Neuron (in vitro differentiated cells): ENCODE data around the gene PLEKHB2.
"Not testable (repeated sequence)": the region's sequence is repeated elsewhere in the genome, so short reads cannot be mapped to it uniquely, and the experiment has no call there.

Experiments used
- H2AFZ ChIP-seq: one replicate; pipeline ENCODE4 v1.6.1; 2013; ENCODE audit warnings: low read depth, mild to moderate bottlenecking, inconsistent platforms, low read length, moderate library complexity
- H3K27me3 ChIP-seq: one replicate; pipeline ENCODE4 v1.6.1; 2013; ENCODE audit warnings: low read length; ENCODE audit not compliant: insufficient read depth
- H3K36me3 ChIP-seq: one replicate; pipeline ENCODE4 v1.6.1; 2013; ENCODE audit warnings: low read length; ENCODE audit not compliant: insufficient read depth
- H3K4me1 ChIP-seq: one replicate; pipeline ENCODE4 v1.6.1; 2013; ENCODE audit warnings: low read length; ENCODE audit not compliant: insufficient read depth
- H3K4me3 ChIP-seq: 2 replicates; pipeline ENCODE4 v1.5.1; 2013; ENCODE audit warnings: mild to moderate bottlenecking, low read length, moderate library complexity
- H3K9me3 ChIP-seq: one replicate; pipeline ENCODE4 v1.6.1; 2013; ENCODE audit warnings: low read length

PLEKHB2 gene

DNA sequence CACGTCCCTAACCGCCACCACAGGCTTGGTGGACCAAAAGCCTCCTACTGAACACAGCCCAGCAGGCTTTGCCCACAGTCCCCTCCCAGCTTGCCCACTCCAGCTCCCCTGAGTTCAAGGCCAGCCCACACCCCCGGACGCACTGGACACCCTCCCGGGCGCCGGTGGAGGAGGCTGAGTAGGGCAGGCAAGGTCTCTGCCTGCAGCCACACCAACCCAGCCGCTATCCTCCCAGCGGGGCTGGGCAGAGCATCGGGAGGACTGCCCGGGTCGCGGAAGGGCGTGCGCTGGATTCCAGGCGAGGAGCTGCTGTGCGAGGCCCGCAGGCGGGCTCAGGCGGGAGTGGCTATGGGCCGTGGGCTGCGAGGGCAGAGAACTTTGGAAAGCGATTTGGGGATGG is 49.5 kb downstream of the PLEKHB2 start:
- Histone ChIP-seq H3K9me3 (no peaks in the 10 kb centered on the region), H3K4me1 (peaks cover 3% of the 10 kb centered on the region), H3K36me3 (peaks cover 3% of the 10 kb centered on the region), H3K4me3 (no peak overlapping the region), H3K27me3 (no peaks in the 10 kb centered on the region), H2AFZ (no peak overlapping the region)

- no peaks in the 10 kb centered on the region for H3K9me3 ChIP-seq
- no peak overlapping the region for H3K4me3 ChIP-seq
- peaks cover 3% of the 10 kb centered on the region for H3K4me1 ChIP-seq
- no peaks in the 10 kb centered on the region for H3K27me3 ChIP-seq
- no peaks in the 10 kb centered on the region for H3K36me3 ChIP-seq
- no peak overlapping the region for H2AFZ ChIP-seq
These were observed 50.2 kb downstream of the PLEKHB2 start for GRCh38 chr2:131155208-131155855.

- Histone ChIP-seq H3K4me3 (no peak overlapping the region), H3K9me3 (no peaks in the 10 kb centered on the region), H3K4me1 (peaks cover 3% of the 10 kb centered on the region), H3K36me3 (no peaks in the 10 kb centered on the region), H3K27me3 (no peaks in the 10 kb centered on the region), H2AFZ (no peak overlapping the region)
These were observed 51.5 kb downstream of the PLEKHB2 start for GRCh38 chr2:131156452-131157149.

DNA sequence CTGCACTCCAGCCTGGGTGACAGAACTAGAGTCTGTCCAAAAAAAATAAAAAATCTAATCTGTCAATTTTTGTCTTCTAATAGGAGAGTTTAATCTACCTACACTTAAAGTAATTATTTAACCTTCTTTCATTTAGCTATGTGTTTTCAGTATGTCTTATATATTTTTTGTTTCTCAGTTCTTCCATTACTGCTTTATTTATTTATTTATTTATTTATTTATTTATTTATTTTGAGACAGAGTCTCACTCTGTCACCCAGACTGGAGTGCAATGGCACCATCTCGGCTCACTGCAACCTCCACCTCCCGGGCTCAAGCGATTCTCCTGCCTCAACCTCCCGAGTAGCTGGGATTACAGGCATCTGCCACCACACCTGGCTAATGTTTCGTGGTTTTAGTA is 60.4 kb downstream of the PLEKHB2 start:
- H3K4me3 ChIP-seq, H3K36me3 ChIP-seq, H2AFZ ChIP-seq, H3K9me3 ChIP-seq, H3K27me3 ChIP-seq, H3K4me1 ChIP-seq: not testable (repeated sequence)

DNA sequence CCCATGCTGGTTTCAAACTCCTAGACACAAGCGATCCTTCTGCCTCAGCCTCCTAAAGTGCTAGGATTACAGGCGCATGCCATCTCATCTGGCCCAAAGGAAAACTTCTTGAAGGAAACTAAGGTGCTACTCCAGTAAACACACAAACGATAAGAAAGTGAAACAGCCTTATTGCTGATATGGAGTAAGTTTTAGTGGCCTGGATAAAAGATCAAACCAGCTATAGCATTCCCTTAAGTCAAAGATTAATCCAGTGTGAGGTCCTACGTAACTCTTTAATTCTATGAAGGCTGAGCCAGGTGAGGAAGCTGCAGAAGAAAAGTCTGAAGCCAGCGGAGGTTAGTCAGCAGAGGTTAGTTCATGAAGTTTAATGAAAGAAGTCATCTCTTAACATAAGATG is 63.4 kb downstream of the PLEKHB2 start:
- no peaks in the 10 kb centered on the region for H3K9me3 ChIP-seq

DNA sequence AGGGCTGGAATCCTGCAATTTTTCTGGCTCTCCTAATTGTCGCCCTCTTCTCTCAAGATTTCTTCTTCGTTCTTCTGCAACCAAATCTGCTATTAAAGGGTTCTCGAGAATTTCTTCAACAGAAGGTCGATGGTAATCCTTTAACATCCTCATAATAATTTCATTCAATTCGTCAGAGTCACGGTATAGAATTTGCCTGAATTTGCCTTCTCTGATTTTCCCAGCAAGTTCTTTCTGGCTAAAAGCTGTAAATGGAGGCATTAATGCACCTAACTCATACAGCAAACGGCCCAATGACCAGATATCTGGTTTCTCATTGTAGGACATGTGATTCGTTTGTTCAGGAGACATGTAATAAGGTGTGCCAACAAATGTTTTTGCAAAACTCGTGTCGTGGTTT is 72.9 kb downstream of the PLEKHB2 start:
- not testable (repeated sequence) for H3K27me3 ChIP-seq, H3K9me3 ChIP-seq, H2AFZ ChIP-seq

More for the DNA sequence above, 63.4 kb downstream of the PLEKHB2 start:
- Histone ChIP-seq H3K4me1 (no peaks in the 10 kb centered on the region), H3K27me3 (no peaks in the 10 kb centered on the region), H3K36me3 (no peaks in the 10 kb centered on the region), H3K4me3 (no peak overlapping the region), H2AFZ (no peak overlapping the region)

DNA sequence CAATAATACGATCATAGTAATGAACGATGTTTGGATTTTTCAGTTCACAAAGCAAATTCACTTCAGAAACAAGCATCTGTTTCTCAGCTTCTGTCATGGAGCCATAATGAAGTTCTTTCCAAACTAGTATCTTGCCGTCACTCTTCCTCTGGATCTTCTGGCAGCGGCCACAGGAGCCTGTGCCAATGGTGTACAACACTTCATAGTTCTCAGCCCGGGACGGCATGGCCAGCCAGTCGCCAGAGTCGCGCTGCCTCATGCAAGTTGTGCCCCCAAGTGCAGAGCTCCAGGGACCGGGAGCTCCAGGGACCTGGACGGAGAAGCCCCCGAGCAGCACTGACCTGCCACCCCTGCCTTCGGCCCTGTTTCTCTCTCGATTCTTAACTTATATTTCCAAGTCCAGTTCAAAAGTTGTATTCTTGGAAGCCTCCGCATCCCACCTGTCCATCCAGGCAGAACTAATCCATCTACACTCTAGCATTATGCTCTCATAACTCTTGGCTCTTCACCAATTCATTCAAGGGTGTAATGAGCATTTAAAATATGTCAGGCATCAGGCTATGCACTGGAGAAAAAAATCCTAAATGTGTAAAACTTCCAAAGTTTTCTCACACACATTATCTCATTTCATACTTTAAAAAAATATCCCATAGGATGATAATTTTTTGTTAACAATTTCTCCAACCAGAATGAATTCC is 73.7 kb downstream of the PLEKHB2 start:
- not testable (repeated sequence) for H3K27me3 ChIP-seq

More for the DNA sequence above, 72.9 kb downstream of the PLEKHB2 start:
- H3K4me3 ChIP-seq, H3K36me3 ChIP-seq, H3K4me1 ChIP-seq: not testable (repeated sequence)

DNA sequence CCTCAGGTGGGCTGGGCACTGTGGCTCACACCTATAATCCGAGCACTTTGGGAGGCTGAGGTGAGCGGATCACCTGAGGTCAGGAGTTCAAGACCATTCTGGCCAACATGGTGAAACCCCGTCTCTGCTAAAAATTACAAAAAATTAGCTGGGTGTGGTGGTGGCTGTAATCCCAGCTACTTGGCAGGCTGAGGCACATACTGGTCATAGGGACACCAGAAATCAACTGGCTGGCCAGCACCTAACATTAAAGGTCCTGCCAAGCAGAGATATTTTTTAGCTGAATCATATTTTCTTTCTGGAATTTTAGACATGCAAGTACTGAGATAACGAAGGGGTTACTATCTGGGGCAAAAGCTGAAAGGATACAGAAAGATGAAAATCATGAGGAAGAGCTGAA is 76.3 kb downstream of the PLEKHB2 start:
- H3K9me3 ChIP-seq, H3K27me3 ChIP-seq, H2AFZ ChIP-seq, H3K4me3 ChIP-seq, H3K4me1 ChIP-seq, H3K36me3 ChIP-seq: not testable (repeated sequence)

More for the DNA sequence above, 73.7 kb downstream of the PLEKHB2 start:
- not testable (repeated sequence) for H3K36me3 ChIP-seq, H3K4me1 ChIP-seq, H3K4me3 ChIP-seq, H3K9me3 ChIP-seq, H2AFZ ChIP-seq

- H3K4me3 ChIP-seq, H2AFZ ChIP-seq, H3K4me1 ChIP-seq, H3K9me3 ChIP-seq, H3K27me3 ChIP-seq: not testable (repeated sequence)
- H3K36me3 ChIP-seq: peaks cover 11% of the 10 kb centered on the region
These were observed 88.3 kb downstream of the PLEKHB2 start for GRCh38 chr2:131193421-131193820.

- not testable (repeated sequence) for H3K27me3 ChIP-seq, H3K36me3 ChIP-seq, H2AFZ ChIP-seq, H3K4me3 ChIP-seq, H3K9me3 ChIP-seq, H3K4me1 ChIP-seq
These were observed 91.0 kb downstream of the PLEKHB2 start for GRCh38 chr2:131196186-131196585.
